ENCODE measurements around the gene TPGS2. TPM values are rescaled to one million over a fixed set of nuclear protein-coding genes. Genes with fewer than 3 reads are reported as not detected.

The TPGS2 gene
- total RNA-seq, 1 donor from 2014 or later = 129 TPM

- Mint-ChIP-seq H3K4me3 (ENCODE audit: low read depth) (no peak overlapping the region), H3K27ac (no peak overlapping the region), H3K27me3 (no peaks in the 10 kb centered on the region), H3K4me1 (ENCODE audit: low read depth) (peaks cover 12% of the 10 kb centered on the region), H3K9me3 (ENCODE audit: low read depth) (no peaks in the 10 kb centered on the region), H3K36me3 (ENCODE audit: insufficient read depth) (peaks cover 3% of the 10 kb centered on the region)
- TF ChIP-seq, protein P1, sequence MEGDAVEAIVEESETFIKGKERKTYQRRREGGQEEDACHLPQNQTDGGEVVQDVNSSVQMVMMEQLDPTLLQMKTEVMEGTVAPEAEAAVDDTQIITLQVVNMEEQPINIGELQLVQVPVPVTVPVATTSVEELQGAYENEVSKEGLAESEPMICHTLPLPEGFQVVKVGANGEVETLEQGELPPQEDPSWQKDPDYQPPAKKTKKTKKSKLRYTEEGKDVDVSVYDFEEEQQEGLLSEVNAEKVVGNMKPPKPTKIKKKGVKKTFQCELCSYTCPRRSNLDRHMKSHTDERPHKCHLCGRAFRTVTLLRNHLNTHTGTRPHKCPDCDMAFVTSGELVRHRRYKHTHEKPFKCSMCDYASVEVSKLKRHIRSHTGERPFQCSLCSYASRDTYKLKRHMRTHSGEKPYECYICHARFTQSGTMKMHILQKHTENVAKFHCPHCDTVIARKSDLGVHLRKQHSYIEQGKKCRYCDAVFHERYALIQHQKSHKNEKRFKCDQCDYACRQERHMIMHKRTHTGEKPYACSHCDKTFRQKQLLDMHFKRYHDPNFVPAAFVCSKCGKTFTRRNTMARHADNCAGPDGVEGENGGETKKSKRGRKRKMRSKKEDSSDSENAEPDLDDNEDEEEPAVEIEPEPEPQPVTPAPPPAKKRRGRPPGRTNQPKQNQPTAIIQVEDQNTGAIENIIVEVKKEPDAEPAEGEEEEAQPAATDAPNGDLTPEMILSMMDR (IDR thresholded peaks at IDR 0.05; ENCODE audit: unreplicated experiment) = no peak
- DNase-seq (ENCODE audit: low spot score, unreplicated experiment) = no peak
These were observed 4.3 kb upstream of the TPGS2 start for GRCh38 chr18:36833120-36833519.

- Mint-ChIP-seq H3K27ac (no peak overlapping the region), H3K9me3 (ENCODE audit: low read depth) (no peaks in the 10 kb centered on the region), H3K4me3 (ENCODE audit: low read depth) (no peak overlapping the region), H3K4me1 (ENCODE audit: low read depth) (peaks cover 20% of the 10 kb centered on the region), H3K36me3 (ENCODE audit: insufficient read depth) (peaks cover 4% of the 10 kb centered on the region), H3K27me3 (no peaks in the 10 kb centered on the region)
- TF ChIP-seq, protein P1 (IDR thresholded peaks at IDR 0.05; ENCODE audit: unreplicated experiment) = no peak
- DNase-seq (ENCODE audit: low spot score, unreplicated experiment) = no peak
These were observed 2.3 kb upstream of the TPGS2 start for GRCh38 chr18:36831139-36831538.

DNA sequence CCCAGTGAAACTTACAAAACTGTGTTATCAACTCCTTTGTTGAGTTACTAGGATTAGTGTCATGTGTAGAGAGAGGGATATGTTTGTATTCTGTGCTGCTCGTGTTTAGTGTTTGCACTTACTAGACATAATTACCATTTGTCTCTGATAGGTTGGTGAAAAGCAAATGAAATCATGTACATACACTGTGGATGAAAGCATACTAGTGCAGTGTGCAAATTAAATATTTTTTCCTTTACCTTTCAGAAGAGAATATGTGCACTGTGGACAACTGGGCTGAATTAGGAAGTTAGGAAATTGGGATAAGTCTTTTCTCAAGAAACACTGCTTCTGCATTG, 1.3 kb upstream of the TPGS2 start:
- H3K27ac Mint-ChIP-seq = peak overlapping the region; percentile 79

DNA sequence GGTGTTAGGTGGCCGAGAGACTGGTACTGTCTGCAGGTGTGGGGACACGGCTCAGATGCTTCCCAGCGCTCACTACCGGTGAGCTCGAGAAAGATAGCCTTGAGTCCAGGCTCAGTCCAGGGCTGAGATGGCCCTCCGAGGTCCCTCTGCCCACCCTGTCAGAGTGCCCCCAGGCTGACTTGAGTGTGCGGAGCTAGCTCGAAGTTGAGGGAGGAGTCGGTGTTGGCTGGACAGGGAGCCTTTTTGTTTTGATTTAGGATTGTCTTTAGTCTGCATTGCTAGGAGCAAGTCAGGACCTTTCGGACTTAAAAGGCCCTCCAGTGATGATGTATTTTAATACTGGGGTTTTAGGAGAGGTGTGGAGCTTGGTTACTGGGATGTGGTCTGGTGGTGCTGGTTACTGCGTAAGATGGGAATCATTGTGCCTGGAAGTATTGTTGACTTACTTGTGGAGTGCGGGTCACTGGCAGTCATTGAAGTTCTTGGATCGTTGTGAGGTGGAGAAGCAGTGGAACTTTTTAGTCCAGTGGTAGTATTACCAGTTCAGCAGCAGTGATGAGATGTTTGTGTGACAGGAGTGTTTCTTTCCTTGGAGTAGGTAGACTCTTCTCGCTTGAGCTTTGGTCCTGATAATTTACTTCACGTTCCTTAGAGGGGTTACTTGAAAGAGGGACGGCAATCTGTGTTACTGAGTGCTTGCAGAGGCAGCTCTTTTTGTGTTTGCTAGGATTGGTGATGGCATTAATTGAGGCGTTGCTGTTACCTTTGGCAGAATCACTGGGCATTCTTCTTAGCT, 758 bp upstream of the TPGS2 start:
- H3K27ac Mint-ChIP-seq = peak overlapping the region; percentile 79
- H3K4me1 Mint-ChIP-seq (ENCODE audit: low read depth) = peaks cover 20% of the 10 kb centered on the region
- peak overlapping the region; percentile 97 for H3K4me3 Mint-ChIP-seq (ENCODE audit: low read depth)
- TF ChIP-seq, protein P1 (IDR thresholded peaks at IDR 0.05; ENCODE audit: unreplicated experiment) = no peak
- DNase-seq (ENCODE audit: low spot score, unreplicated experiment) = no peak
- no peaks in the 10 kb centered on the region for H3K9me3 Mint-ChIP-seq (ENCODE audit: low read depth)
- peaks cover 6% of the 10 kb centered on the region for H3K36me3 Mint-ChIP-seq (ENCODE audit: insufficient read depth)
- H3K27me3 Mint-ChIP-seq = no peaks in the 10 kb centered on the region

More for the DNA sequence above, 1.3 kb upstream of the TPGS2 start:
- Mint-ChIP-seq H3K4me1 (ENCODE audit: low read depth) (peaks cover 20% of the 10 kb centered on the region), H3K4me3 (ENCODE audit: low read depth) (peak overlapping the region; percentile 97), H3K36me3 (ENCODE audit: insufficient read depth) (peaks cover 4% of the 10 kb centered on the region), H3K27me3 (no peaks in the 10 kb centered on the region), H3K9me3 (ENCODE audit: low read depth) (no peaks in the 10 kb centered on the region)
- TF ChIP-seq, protein P1 (IDR thresholded peaks at IDR 0.05; ENCODE audit: unreplicated experiment) = no peak
- DNase-seq (ENCODE audit: low spot score, unreplicated experiment) = no peak

- Mint-ChIP-seq H3K36me3 (ENCODE audit: insufficient read depth) (peaks cover 14% of the 10 kb centered on the region), H3K4me3 (ENCODE audit: low read depth) (peak overlapping the region; percentile 97), H3K27ac (peak overlapping the region; percentile 97), H3K9me3 (ENCODE audit: low read depth) (no peaks in the 10 kb centered on the region), H3K27me3 (no peaks in the 10 kb centered on the region), H3K4me1 (ENCODE audit: low read depth) (peaks cover 18% of the 10 kb centered on the region)
- peak; percentile 14 for DNase-seq (ENCODE audit: low spot score, unreplicated experiment)
- TF ChIP-seq, protein P1 (IDR thresholded peaks at IDR 0.05; ENCODE audit: unreplicated experiment) = no peak
These were observed 609 bp downstream of the TPGS2 start for GRCh38 chr18:36828157-36828629.

All from progenitor cell of endocrine pancreas (in vitro differentiated cells).